ENCODE data around the gene LZTR1. TPM values are rescaled to one million over a fixed set of nuclear protein-coding genes. Genes with fewer than 3 reads are reported as not detected.
A peak's percentile ranks its signal among the peaks of the same experiment; 100 is the strongest.

Gene LZTR1
- total and polyA plus RNA-seq, 2 of the 8 experiments (the other 6 are each of a cell fraction or from before 2014, with no cell fraction given) = 22.3 to 31.0 TPM

- CTCF ChIA-PET (ENCODE audit: partially characterized antibody) = interaction anchor here (0.9 to 13.5 kb wide), 4 partner anchors 8 to 95 kb away, joined by 3 to 115 read pairs (median 4); partner anchors contain the start of gene AIFM3
- TF ChIP-seq CHD2 (IDR thresholded peaks at IDR 0.05; ENCODE audit: low read length) = no peak
- no peak for TF ChIP-seq POU5F1 (IDR thresholded peaks at IDR 0.05; ENCODE audit: low read depth, low read length)
- TF ChIP-seq SRF (IDR thresholded peaks at IDR 0.05; ENCODE audit: low read depth, low read length) = no peak
- TF ChIP-seq SIRT6 (IDR thresholded peaks at IDR 0.05; ENCODE audit: low read length) = no peak
- no peak for TF ChIP-seq SIX5 (IDR thresholded peaks at IDR 0.05; ENCODE audit: low read depth, low read length)
- no peak for TF ChIP-seq FOSL1 (IDR thresholded peaks at IDR 0.05; ENCODE audit: insufficient read depth, low read depth, low read length)
- no peak for TF ChIP-seq CEBPB (IDR thresholded peaks at IDR 0.05; ENCODE audit: low read depth, low read length)
- no peak for TF ChIP-seq CTCF (IDR thresholded peaks at IDR 0.05; ENCODE audit: control extremely low read depth in 1 of 3, insufficient read depth in 1 of 3, low read depth in 1 of 3, low read length in 3 of 3)
- no peak for TF ChIP-seq CBX5 (IDR thresholded peaks at IDR 0.05; ENCODE audit: low read depth, low read length)
- no peak for TF ChIP-seq YY1 (IDR thresholded peaks at IDR 0.05; ENCODE audit: low read depth, low read length)
- TF ChIP-seq RFX5 (IDR thresholded peaks at IDR 0.05; ENCODE audit: borderline replicate concordance, low read depth, low read length) = no peak
Measured at GRCh38 chr22:20964090-20964798, 17.9 kb upstream of the LZTR1 start.

More at GRCh38 chr22:20964090-20964798, 17.9 kb upstream of the LZTR1 start:
- no peak overlapping the region for H3K4ac ChIP-seq (replicated peaks; ENCODE audit: insufficient read length, low read depth, low read length)
- H3K4me3 ChIP-seq (ENCODE audit: extremely low read depth in 1 of 4, insufficient read depth in 2 of 4, low read depth in 3 of 4, low read length in 4 of 4) = peak overlapping the region; percentile 26 to 62 (median 42)
- H3K56ac ChIP-seq (replicated peaks; ENCODE audit: insufficient read length, low read depth, low read length) = no peak overlapping the region
- no peak for FAIRE-seq
- no peak overlapping the region; a peak in 1 of 7 replicates for H3K9ac ChIP-seq (replicated peaks in 1 of 4; ENCODE audit: extremely low read depth in 1 of 4, low read depth in 3 of 4, low read length in 3 of 4)
- H4K91ac ChIP-seq (replicated peaks; ENCODE audit: insufficient read length, low read length) = no peak overlapping the region
- peaks cover 6 to 11% of the 10 kb centered on the region in 2 experiments for H4K20me1 ChIP-seq (replicated peaks in 1 of 2; ENCODE audit: control insufficient read depth in 1 of 2, insufficient read depth in 2 of 2, low read length in 2 of 2)
- 0 out of 2 replicates have a peak overlapping the region, but pooled peaks have one; percentile 53 for H2AK5ac ChIP-seq (ENCODE audit: low read depth, low read length)
- H3K9me3 ChIP-seq (ENCODE audit: insufficient read depth in 2 of 2, low read depth in 1 of 2, low read length in 1 of 2) = no peaks in the 10 kb centered on the region
- H2BK12ac ChIP-seq (ENCODE audit: low read depth, low read length) = no peak overlapping the region
- no peak overlapping the region for H3K23ac ChIP-seq (ENCODE audit: insufficient read length)
- H4K8ac ChIP-seq (ENCODE audit: extremely low read depth, insufficient read depth, low read length) = no peak overlapping the region
- POLR2A ChIA-PET (ENCODE audit: partially characterized antibody) = interaction anchor here (2.3 kb wide), 1 partner anchor 17 kb away, joined by 7 read pairs; the partner anchor contains the start of gene LZTR1
- H2BK5ac ChIP-seq (ENCODE audit: low read depth, low read length) = no peak overlapping the region
- H2AFZ ChIP-seq (ENCODE audit: low read length) = no peak overlapping the region
- no peaks in the 10 kb centered on the region for H3K79me1 ChIP-seq (ENCODE audit: low read depth, low read length)
- no peaks in the 10 kb centered on the region for H3K36me3 ChIP-seq (ENCODE audit: control insufficient read depth in 2 of 4, insufficient read depth in 4 of 4, low read length in 3 of 4)
- H3K23me2 ChIP-seq (ENCODE audit: low read depth, low read length) = peaks cover 2% of the 10 kb centered on the region; the same call in 1 of the 2 replicates
- no peak overlapping the region for H3K27ac ChIP-seq (ENCODE audit: low read depth, low read length)
- H2BK20ac ChIP-seq (ENCODE audit: low read length) = no peak overlapping the region
- no peak overlapping the region for H2BK120ac ChIP-seq (replicated peaks; ENCODE audit: low read depth, low read length)
- peaks cover 34 to 62% (median 59%) of the 10 kb centered on the region in 4 experiments for H3K27me3 ChIP-seq (replicated peaks in 1 of 4; ENCODE audit: control insufficient read depth in 3 of 4, extremely low read depth in 1 of 4, insufficient read depth in 3 of 4, low read length in 3 of 4)
- no peak overlapping the region for H4K5ac ChIP-seq (ENCODE audit: insufficient read length, low read depth, low read length)
- no peak overlapping the region for H3K14ac ChIP-seq (ENCODE audit: insufficient read length)
- H3K18ac ChIP-seq (ENCODE audit: extremely low read depth, low read length) = no peak overlapping the region
- DNase-seq (ENCODE audit: low read depth in 1 of 2, low spot score in 2 of 2) = no peak
- no peaks in the 10 kb centered on the region for H3K79me2 ChIP-seq (ENCODE audit: control insufficient read depth in 1 of 2, insufficient read depth in 2 of 2, low read length in 2 of 2)
- H3K4me2 ChIP-seq (ENCODE audit: insufficient read depth in 1 of 2, low read depth in 2 of 2, low read length in 2 of 2) = peak overlapping the region; percentile 62 to 65
- 70% methylated on average over 6 of the region's 6 CpGs; no CpG with 5 or more reads in 1 of the 2 experiments for WGBS, 2 experiments (ENCODE audit: extremely low coverage in 1 of 2, insufficient coverage in 1 of 2, insufficient read length in 1 of 2, insufficient replicate concordance in 2 of 2, low coverage in 1 of 2, low lambda C conversion rate in 2 of 2, missing lambda C conversion rate in 1 of 2)
- no peak overlapping the region for H2BK15ac ChIP-seq (ENCODE audit: low read length)
- peaks cover 0 to 18% (median 12%) of the 10 kb centered on the region in 4 experiments; a peak in 6 of 7 replicates for H3K4me1 ChIP-seq (replicated peaks in 1 of 4; ENCODE audit: control insufficient read depth in 3 of 4, insufficient read depth in 4 of 4, low read length in 3 of 4)
